Measurements from ENCODE around the gene ACTBL2. TPM values are rescaled to one million over a fixed set of nuclear protein-coding genes. Genes with fewer than 3 reads are reported as not detected.
A peak's percentile ranks its signal among the peaks of the same experiment; 100 is the strongest.
"Not testable (repeated sequence)": the region's sequence is repeated elsewhere in the genome, so short reads cannot be mapped to it uniquely, and the experiment has no call there.

ACTBL2 gene
- total RNA-seq (not detected), polyA plus RNA-seq (not detected)
- long read RNA-seq, donor 1 = 0 reads
- long read RNA-seq, donor 2 = 0 reads
- long read RNA-seq, donor 3 = 0 reads
- long read RNA-seq, donor 4 = 0 reads

DNA sequence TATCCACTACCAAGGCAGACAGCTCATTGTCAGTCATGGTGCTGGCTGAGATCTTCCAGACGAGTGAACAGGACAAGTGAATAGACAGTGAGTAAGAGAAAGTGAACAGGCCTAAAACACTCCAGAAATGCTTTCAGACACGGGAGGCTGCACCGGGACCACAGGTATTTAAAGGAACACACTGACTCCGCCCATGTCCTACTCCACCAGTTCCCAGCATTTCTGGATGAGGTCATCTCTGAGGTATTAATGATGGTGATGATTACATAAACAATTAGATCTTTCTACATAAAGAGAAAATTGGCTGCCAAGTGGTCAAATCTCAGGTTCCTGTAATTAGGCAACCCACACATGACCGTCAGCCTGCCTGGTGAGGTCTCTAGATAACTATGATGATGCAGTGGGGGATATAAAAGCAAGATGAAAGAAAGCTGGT, at the start of gene ACTBL2:
ACTBL2 (minus strand) TSS at position 141 of the 436 bp plus-strand sequence; CDS start at position 37, 104 bp downstream.
- Histone ChIP-seq H3K4me3 (ENCODE audit: low read length) (no peak within 1 kb of the TSS), H3K27ac (ENCODE audit: low read length) (no peak within 1 kb of the TSS), H3K4me1 (ENCODE audit: control insufficient read depth, insufficient read depth, low read length) (no peaks in the 10 kb centered on the region), H3K27me3 (ENCODE audit: control insufficient read depth, insufficient read depth) (no peaks in the 10 kb centered on the region), H3K9me3 (ENCODE audit: control insufficient read depth, low read length) (no peaks in the 10 kb centered on the region)
- intact Hi-C loops (cut with DNase I) = no loop called here
- DNase-seq (no peak), ATAC-seq (no peak)
- 82% methylated on average over 5 of the region's 5 CpGs for WGBS

- Histone ChIP-seq H3K9me3 (ENCODE audit: control insufficient read depth, low read length) (no peaks in the 10 kb centered on the region), H3K27me3 (ENCODE audit: control insufficient read depth, insufficient read depth) (no peaks in the 10 kb centered on the region), H3K4me3 (ENCODE audit: low read length) (no peak overlapping the region), H3K4me1 (ENCODE audit: control insufficient read depth, insufficient read depth, low read length) (peaks cover 3% of the 10 kb centered on the region), H3K27ac (ENCODE audit: low read length) (no peak overlapping the region)
- DNase-seq = no peak
- intact Hi-C loops (cut with DNase I) = no loop called here
- ATAC-seq = no peak
- 93% methylated on average over 1 of the region's 1 CpG for WGBS
Observed at GRCh38 chr5:57531333-57531732, 48.7 kb upstream of the ACTBL2 start.

- no peaks in the 10 kb centered on the region for H3K9me3 ChIP-seq (ENCODE audit: control insufficient read depth, low read length)
- no peak for ATAC-seq
- H3K4me3 ChIP-seq (ENCODE audit: low read length) = no peak overlapping the region
- no peak overlapping the region for H3K27ac ChIP-seq (ENCODE audit: low read length)
- no peaks in the 10 kb centered on the region for H3K27me3 ChIP-seq (ENCODE audit: control insufficient read depth, insufficient read depth)
- 75% methylated on average over 4 of the region's 4 CpGs for WGBS
- intact Hi-C loops (cut with DNase I) = no loop called here
- DNase-seq = no peak
- H3K4me1 ChIP-seq (ENCODE audit: control insufficient read depth, insufficient read depth, low read length) = peaks cover 3% of the 10 kb centered on the region
Observed at GRCh38 chr5:57529864-57530263, 47.3 kb upstream of the ACTBL2 start.

GRCh38 chr5:57527870-57528269, 45.3 kb upstream of the ACTBL2 start:
- intact Hi-C loops (cut with DNase I) = no loop called here
- Histone ChIP-seq H3K4me3 (ENCODE audit: low read length) (no peak overlapping the region), H3K27me3 (ENCODE audit: control insufficient read depth, insufficient read depth) (no peaks in the 10 kb centered on the region), H3K27ac (ENCODE audit: low read length) (no peak overlapping the region), H3K4me1 (ENCODE audit: control insufficient read depth, insufficient read depth, low read length) (peaks cover 3% of the 10 kb centered on the region), H3K9me3 (ENCODE audit: control insufficient read depth, low read length) (no peaks in the 10 kb centered on the region)
- DNase-seq = no peak
- 80% methylated on average over 4 of the region's 4 CpGs for WGBS
- ATAC-seq = no peak

DNA sequence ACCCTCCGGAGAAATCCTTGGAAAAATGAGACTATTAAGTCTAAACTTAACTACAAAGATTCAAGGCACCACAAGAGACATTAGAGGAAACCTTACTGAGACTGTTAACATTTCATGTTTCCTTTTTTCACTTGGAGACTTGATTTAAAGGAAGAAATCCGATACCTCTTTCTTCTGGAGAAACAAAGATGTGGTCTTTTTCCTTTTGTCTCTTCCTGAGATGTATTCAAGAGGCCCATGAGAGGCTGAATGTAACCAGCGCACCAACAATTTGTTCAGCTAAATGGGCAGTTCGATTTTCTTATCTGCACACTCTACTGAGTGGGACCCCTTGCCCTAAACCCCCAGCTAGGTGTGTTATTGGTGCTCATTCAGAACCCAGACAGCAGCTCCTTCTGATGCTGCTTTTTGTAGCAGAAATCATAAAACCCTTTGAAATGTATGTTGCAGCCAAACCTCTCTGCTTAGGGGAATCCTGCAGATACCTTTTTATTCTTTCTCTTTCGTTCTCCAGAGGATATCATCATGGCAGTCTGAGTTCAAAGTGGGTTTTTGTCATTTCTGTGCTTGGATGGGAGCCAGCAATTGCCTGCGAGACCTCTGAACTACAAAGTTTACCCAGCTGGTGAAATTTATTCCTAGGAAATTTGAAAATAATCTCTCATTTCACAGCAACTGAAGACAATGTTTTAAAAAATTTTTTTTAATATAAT, 41.9 kb upstream of the ACTBL2 start:
- H3K9me3 ChIP-seq (ENCODE audit: control insufficient read depth, low read length) = no peaks in the 10 kb centered on the region
- intact Hi-C loops (cut with DNase I) = no loop called here
- H3K27ac ChIP-seq (ENCODE audit: low read length) = no peak overlapping the region
- ATAC-seq (no peak), DNase-seq (no peak)
- H3K4me3 ChIP-seq (ENCODE audit: low read length) = no peak overlapping the region
- H3K27me3 ChIP-seq (ENCODE audit: control insufficient read depth, insufficient read depth) = no peaks in the 10 kb centered on the region
- no peaks in the 10 kb centered on the region for H3K4me1 ChIP-seq (ENCODE audit: control insufficient read depth, insufficient read depth, low read length)
- 60% methylated on average over 6 of the region's 6 CpGs for WGBS

DNA sequence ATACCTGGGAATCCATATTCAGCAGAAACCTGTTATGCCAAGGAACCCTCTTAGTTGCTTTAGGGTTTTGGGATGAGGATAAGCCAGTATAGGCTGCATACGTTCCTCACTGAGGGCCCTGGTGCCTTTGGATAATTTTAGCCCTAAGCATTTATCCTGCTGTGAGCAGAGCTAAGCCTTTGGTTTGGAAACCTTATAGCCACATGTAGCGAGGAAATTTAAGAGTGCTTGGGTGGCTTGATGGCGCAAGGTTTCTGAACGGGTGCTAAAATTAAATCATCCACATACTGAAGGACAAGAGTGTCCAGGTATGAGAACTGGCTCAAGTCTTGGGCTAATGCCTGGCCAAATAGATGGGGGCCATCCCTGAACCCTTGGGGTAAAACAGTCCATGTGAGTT, 39.9 kb upstream of the ACTBL2 start:
- ATAC-seq; H3K4me1 ChIP-seq (ENCODE audit: control insufficient read depth, insufficient read depth, low read length); intact Hi-C loops (cut with DNase I); H3K9me3 ChIP-seq (ENCODE audit: control insufficient read depth, low read length); H3K4me3 ChIP-seq (ENCODE audit: low read length); DNase-seq; H3K27me3 ChIP-seq (ENCODE audit: control insufficient read depth, insufficient read depth); H3K27ac ChIP-seq (ENCODE audit: low read length): not testable (repeated sequence)
- 94% methylated on average over 4 of the region's 4 CpGs for WGBS

GRCh38 chr5:57518415-57518814, 35.8 kb upstream of the ACTBL2 start:
- intact Hi-C loops (cut with DNase I) = not testable (repeated sequence)

GRCh38 chr5:57517250-57517649, 34.6 kb upstream of the ACTBL2 start:
- H3K27me3 ChIP-seq (ENCODE audit: control insufficient read depth, insufficient read depth) = no peaks in the 10 kb centered on the region
- H3K4me1 ChIP-seq (ENCODE audit: control insufficient read depth, insufficient read depth, low read length) = no peaks in the 10 kb centered on the region
- DNase-seq (no peak), ATAC-seq (no peak)
- 83% methylated on average over 1 of the region's 1 CpG for WGBS
- H3K9me3 ChIP-seq (ENCODE audit: control insufficient read depth, low read length) = no peaks in the 10 kb centered on the region
- H3K27ac ChIP-seq (ENCODE audit: low read length) = no peak overlapping the region
- no peak overlapping the region for H3K4me3 ChIP-seq (ENCODE audit: low read length)
- intact Hi-C loops (cut with DNase I) = no loop called here

More at GRCh38 chr5:57518415-57518814, 35.8 kb upstream of the ACTBL2 start:
- H3K4me1 ChIP-seq (ENCODE audit: control insufficient read depth, insufficient read depth, low read length); ATAC-seq; H3K27me3 ChIP-seq (ENCODE audit: control insufficient read depth, insufficient read depth); H3K9me3 ChIP-seq (ENCODE audit: control insufficient read depth, low read length); H3K27ac ChIP-seq (ENCODE audit: low read length); H3K4me3 ChIP-seq (ENCODE audit: low read length): not testable (repeated sequence)
- WGBS = 96% methylated on average over 17 of the region's 17 CpGs
- peak in 1 of 3 donors; percentile 49 for DNase-seq

DNA sequence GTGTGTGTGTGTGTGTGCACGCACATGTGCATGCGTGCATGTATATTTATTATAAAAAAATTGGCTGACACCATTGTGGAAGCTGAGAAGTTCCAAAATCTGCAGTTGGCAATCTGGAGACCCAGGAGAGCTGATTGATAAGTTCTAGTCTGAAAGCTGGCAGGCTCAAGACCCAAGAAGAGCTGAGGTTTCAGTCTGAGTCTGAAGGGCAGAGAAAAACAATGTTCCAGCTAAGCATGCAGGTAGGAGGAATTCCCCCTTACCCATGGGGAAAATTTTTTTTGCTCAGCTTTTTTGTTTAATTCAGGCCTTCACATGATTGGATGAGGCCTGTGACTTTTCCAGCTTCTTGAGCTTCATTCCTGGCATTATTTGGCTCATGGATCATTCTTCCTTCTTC, 31.2 kb upstream of the ACTBL2 start:
- H3K4me3 ChIP-seq (ENCODE audit: low read length) = no peak overlapping the region
- no peaks in the 10 kb centered on the region for H3K4me1 ChIP-seq (ENCODE audit: control insufficient read depth, insufficient read depth, low read length)
- 91% methylated on average over 2 of the region's 2 CpGs for WGBS
- no peak overlapping the region for H3K27ac ChIP-seq (ENCODE audit: low read length)
- DNase-seq = no peak
- no peaks in the 10 kb centered on the region for H3K9me3 ChIP-seq (ENCODE audit: control insufficient read depth, low read length)
- ATAC-seq = no peak
- no peaks in the 10 kb centered on the region for H3K27me3 ChIP-seq (ENCODE audit: control insufficient read depth, insufficient read depth)
- intact Hi-C loops (cut with DNase I) = no loop called here

DNA sequence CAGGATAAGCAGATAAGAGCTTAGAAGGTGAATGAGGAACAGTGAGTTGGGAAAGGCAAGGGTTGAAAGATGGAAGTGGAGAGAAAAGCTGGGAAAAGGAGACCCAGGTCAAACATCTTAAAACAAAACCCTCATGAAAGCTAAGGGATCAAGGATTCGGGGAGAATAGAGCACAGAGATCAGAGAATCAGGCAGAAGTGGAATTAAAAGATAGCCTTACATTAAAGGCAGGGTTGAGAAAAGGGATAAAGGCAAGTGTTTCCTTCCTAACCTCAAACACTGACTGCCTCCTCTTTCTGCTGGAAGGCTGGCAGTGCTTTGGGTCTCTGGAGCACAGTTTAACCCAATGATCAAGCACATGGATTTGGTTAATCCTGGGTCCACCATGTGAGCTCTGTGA, 28.7 kb upstream of the ACTBL2 start:
- Histone ChIP-seq H3K4me3 (ENCODE audit: low read length) (no peak overlapping the region), H3K27ac (ENCODE audit: low read length) (no peak overlapping the region), H3K27me3 (ENCODE audit: control insufficient read depth, insufficient read depth) (no peaks in the 10 kb centered on the region), H3K4me1 (ENCODE audit: control insufficient read depth, insufficient read depth, low read length) (no peaks in the 10 kb centered on the region), H3K9me3 (ENCODE audit: control insufficient read depth, low read length) (no peaks in the 10 kb centered on the region)
- DNase-seq = no peak
- 91% methylated on average over 1 of the region's 1 CpG for WGBS
- no peak for ATAC-seq
- intact Hi-C loops (cut with DNase I) = no loop called here

GRCh38 chr5:57509501-57510260, 27.1 kb upstream of the ACTBL2 start:
- Histone ChIP-seq H3K9me3 (ENCODE audit: control insufficient read depth, low read length) (no peaks in the 10 kb centered on the region), H3K4me1 (ENCODE audit: control insufficient read depth, insufficient read depth, low read length) (no peaks in the 10 kb centered on the region), H3K27ac (ENCODE audit: low read length) (no peak overlapping the region), H3K4me3 (ENCODE audit: low read length) (no peak overlapping the region), H3K27me3 (ENCODE audit: control insufficient read depth, insufficient read depth) (no peaks in the 10 kb centered on the region)
- ATAC-seq (no peak), DNase-seq (no peak)
- intact Hi-C loops (cut with DNase I) = loop anchor here in 3 of 4 donors (10.0 kb wide), 2 partner anchors 145 to 265 kb away; no protein-coding TSS in a partner anchor
- WGBS = 81% methylated on average over 3 of the region's 3 CpGs

All from right cardiac atrium (tissue), 5 donors.